Measurements from ENCODE around the gene BCL10. TPM values are rescaled to one million over a fixed set of nuclear protein-coding genes. Genes with fewer than 3 reads are reported as not detected.

BCL10 gene
- total and polyA plus RNA-seq, 2 of the 13 experiments (the other 11 are each of a cell fraction or from before 2014, with no cell fraction given) = 3.7 to 14.1 TPM

DNA sequence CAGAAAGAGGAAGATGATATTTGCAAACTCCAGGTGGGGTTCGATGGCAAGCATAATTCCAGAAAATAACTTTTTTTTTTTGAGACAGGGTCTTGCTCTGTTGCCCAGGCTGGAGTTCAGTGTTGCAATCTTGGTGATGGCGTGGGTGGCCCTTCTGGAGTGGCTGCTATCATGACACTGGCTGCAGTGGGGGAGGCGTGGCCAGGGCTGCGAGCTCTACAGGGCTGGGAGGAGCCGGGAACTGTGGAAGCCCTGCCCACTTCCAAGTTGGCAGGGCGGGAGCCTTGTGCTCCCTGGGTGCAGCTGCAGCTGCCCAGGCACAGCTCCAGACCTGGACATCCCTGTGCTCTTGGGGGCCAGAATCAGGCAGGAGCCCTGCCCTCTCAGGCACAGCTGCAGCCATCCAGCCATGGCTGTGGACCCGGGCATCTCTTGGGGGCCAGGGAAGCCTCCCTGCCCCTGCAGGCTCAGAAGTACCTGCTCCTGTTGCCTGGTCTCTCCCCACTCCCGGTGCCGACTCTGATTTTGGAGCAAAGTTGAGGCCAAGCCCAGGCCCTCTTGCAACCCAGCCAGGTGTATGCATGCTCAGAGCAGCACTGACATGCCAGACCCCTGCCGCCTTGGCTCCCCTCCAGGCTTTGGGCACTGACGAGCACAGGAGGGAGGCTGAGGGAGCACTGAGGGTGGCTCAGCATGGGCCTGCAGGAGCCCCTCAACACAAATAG is 7.2 kb upstream of the BCL10 start (continued):
- TF ChIP-seq, protein P1, sequence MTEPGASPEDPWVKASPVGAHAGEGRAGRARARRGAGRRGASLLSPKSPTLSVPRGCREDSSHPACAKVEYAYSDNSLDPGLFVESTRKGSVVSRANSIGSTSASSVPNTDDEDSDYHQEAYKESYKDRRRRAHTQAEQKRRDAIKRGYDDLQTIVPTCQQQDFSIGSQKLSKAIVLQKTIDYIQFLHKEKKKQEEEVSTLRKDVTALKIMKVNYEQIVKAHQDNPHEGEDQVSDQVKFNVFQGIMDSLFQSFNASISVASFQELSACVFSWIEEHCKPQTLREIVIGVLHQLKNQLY (CRISPR knock-in tag; IDR thresholded peaks at IDR 0.05) = no peak
- TF ChIP-seq ZNF382 (CRISPR knock-in tag; IDR thresholded peaks at IDR 0.05; ENCODE audit: borderline replicate concordance) = no peak
- 0 out of 2 replicates have a peak, but pooled peaks have one; percentile 44 for TF ChIP-seq POGZ (CRISPR knock-in tag; IDR thresholded peaks at IDR 0.05)
- TF ChIP-seq ZMYM3 (CRISPR knock-in tag; IDR thresholded peaks at IDR 0.05) = 0 out of 2 replicates have a peak, but pooled peaks have one; percentile 59
- TF ChIP-seq ZFP90 (CRISPR knock-in tag; IDR thresholded peaks at IDR 0.05; ENCODE audit: borderline replicate concordance) = 0 out of 2 replicates have a peak, but pooled peaks have one; percentile 44
- TF ChIP-seq ZNF75D (CRISPR knock-in tag; IDR thresholded peaks at IDR 0.05; ENCODE audit: borderline replicate concordance) = no peak
- TF ChIP-seq ZSCAN31 (CRISPR knock-in tag; IDR thresholded peaks at IDR 0.05; ENCODE audit: low read depth) = 0 out of 2 replicates have a peak, but pooled peaks have one; percentile 24
- no peak for TF ChIP-seq ZNF788 (CRISPR knock-in tag; IDR thresholded peaks at IDR 0.05; ENCODE audit: borderline replicate concordance)
- no peak for TF ChIP-seq NR2C2 (CRISPR knock-in tag; IDR thresholded peaks at IDR 0.05; ENCODE audit: borderline replicate concordance)
- TF ChIP-seq, protein P2, sequence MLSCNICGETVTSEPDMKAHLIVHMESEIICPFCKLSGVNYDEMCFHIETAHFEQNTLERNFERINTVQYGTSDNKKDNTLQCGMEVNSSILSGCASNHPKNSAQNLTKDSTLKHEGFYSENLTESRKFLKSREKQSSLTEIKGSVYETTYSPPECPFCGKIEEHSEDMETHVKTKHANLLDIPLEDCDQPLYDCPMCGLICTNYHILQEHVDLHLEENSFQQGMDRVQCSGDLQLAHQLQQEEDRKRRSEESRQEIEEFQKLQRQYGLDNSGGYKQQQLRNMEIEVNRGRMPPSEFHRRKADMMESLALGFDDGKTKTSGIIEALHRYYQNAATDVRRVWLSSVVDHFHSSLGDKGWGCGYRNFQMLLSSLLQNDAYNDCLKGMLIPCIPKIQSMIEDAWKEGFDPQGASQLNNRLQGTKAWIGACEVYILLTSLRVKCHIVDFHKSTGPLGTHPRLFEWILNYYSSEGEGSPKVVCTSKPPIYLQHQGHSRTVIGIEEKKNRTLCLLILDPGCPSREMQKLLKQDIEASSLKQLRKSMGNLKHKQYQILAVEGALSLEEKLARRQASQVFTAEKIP (CRISPR knock-in tag; IDR thresholded peaks at IDR 0.05; ENCODE audit: borderline replicate concordance) = no peak
- TF ChIP-seq, protein P3, sequence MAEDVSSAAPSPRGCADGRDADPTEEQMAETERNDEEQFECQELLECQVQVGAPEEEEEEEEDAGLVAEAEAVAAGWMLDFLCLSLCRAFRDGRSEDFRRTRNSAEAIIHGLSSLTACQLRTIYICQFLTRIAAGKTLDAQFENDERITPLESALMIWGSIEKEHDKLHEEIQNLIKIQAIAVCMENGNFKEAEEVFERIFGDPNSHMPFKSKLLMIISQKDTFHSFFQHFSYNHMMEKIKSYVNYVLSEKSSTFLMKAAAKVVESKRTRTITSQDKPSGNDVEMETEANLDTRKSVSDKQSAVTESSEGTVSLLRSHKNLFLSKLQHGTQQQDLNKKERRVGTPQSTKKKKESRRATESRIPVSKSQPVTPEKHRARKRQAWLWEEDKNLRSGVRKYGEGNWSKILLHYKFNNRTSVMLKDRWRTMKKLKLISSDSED (CRISPR knock-in tag; IDR thresholded peaks at IDR 0.05) = no peak
- no peak for TF ChIP-seq PAWR (CRISPR knock-in tag; IDR thresholded peaks at IDR 0.05; ENCODE audit: borderline replicate concordance)
- TF ChIP-seq, protein P4, sequence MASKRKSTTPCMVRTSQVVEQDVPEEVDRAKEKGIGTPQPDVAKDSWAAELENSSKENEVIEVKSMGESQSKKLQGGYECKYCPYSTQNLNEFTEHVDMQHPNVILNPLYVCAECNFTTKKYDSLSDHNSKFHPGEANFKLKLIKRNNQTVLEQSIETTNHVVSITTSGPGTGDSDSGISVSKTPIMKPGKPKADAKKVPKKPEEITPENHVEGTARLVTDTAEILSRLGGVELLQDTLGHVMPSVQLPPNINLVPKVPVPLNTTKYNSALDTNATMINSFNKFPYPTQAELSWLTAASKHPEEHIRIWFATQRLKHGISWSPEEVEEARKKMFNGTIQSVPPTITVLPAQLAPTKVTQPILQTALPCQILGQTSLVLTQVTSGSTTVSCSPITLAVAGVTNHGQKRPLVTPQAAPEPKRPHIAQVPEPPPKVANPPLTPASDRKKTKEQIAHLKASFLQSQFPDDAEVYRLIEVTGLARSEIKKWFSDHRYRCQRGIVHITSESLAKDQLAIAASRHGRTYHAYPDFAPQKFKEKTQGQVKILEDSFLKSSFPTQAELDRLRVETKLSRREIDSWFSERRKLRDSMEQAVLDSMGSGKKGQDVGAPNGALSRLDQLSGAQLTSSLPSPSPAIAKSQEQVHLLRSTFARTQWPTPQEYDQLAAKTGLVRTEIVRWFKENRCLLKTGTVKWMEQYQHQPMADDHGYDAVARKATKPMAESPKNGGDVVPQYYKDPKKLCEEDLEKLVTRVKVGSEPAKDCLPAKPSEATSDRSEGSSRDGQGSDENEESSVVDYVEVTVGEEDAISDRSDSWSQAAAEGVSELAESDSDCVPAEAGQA (IDR thresholded peaks at IDR 0.05; ENCODE audit: low read depth) = no peak
- TF ChIP-seq, protein P4 (CRISPR knock-in tag; IDR thresholded peaks at IDR 0.05; ENCODE audit: borderline replicate concordance) = no peak
- TF ChIP-seq, protein P5, sequence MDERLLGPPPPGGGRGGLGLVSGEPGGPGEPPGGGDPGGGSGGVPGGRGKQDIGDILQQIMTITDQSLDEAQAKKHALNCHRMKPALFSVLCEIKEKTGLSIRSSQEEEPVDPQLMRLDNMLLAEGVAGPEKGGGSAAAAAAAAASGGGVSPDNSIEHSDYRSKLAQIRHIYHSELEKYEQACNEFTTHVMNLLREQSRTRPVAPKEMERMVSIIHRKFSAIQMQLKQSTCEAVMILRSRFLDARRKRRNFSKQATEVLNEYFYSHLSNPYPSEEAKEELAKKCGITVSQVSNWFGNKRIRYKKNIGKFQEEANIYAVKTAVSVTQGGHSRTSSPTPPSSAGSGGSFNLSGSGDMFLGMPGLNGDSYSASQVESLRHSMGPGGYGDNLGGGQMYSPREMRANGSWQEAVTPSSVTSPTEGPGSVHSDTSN (CRISPR knock-in tag; IDR thresholded peaks at IDR 0.05) = no peak
- no peak for TF ChIP-seq BRD4 (CRISPR knock-in tag; IDR thresholded peaks at IDR 0.05)
- no peak for TF ChIP-seq HOXD1 (CRISPR knock-in tag; IDR thresholded peaks at IDR 0.05)
- no peak for TF ChIP-seq ZFP36 (IDR thresholded peaks at IDR 0.05; ENCODE audit: borderline replicate concordance, low read depth, low read length, partially characterized antibody)
